Keratinocyte (primary cell): ENCODE results near the gene NFATC2. TPM values are rescaled to one million over a fixed set of nuclear protein-coding genes. Genes with fewer than 3 reads are reported as not detected.

Experiments used
- DNase-seq: peaks from one replicate; pipeline ENCODE4 v3.0.0-alpha.2; 2011; ENCODE audit warnings: low read depth, missing footprints, low spot score
- FAIRE-seq: peaks from 2 replicates; lab custom pipeline; 2011; peaks lifted over from hg19 to GRCh38; lab: Jason Lieb, UNC
- H2AFZ ChIP-seq: 2 replicates; pipeline ENCODE4 v1.6.0; 2012; ENCODE audit warnings: low read length, control low read depth, inconsistent platforms; ENCODE audit not compliant: control insufficient read depth
- H3K27ac ChIP-seq: 2 replicates; pipeline ENCODE4 v1.5.1; 2011; ENCODE audit warnings: low read length; ENCODE audit not compliant: control insufficient read depth, insufficient read depth
- H3K27me3 ChIP-seq: 3 replicates; pipeline ENCODE4 v1.6.0; 2011; ENCODE audit warnings: low read length; ENCODE audit not compliant: control insufficient read depth, insufficient read depth; ENCODE audit errors: extremely low read depth
- H3K36me3 ChIP-seq, 2 experiments: 2 replicates in 1 of 2; 3 replicates in 1 of 2; pipeline ENCODE4 v1.5.1; 2011; ENCODE audit warnings: low read length in 2 of 2, mild to moderate bottlenecking in 1 of 2; ENCODE audit not compliant: control insufficient read depth in 2 of 2, insufficient read depth in 2 of 2; ENCODE audit errors: extremely low read depth in 1 of 2
- H3K4me1 ChIP-seq: 3 replicates; pipeline ENCODE4 v1.5.1; 2011; ENCODE audit warnings: low read length; ENCODE audit not compliant: control insufficient read depth, insufficient read depth; ENCODE audit errors: extremely low read depth
- H3K4me2 ChIP-seq: 3 replicates; pipeline ENCODE4 v1.6.0; 2011; ENCODE audit warnings: low read depth, low read length; ENCODE audit not compliant: control insufficient read depth, insufficient read depth; ENCODE audit errors: extremely low read depth
- H3K4me3 ChIP-seq, 3 experiments: fragments of 200-600 bp in 1 of 3; sonication (generic) in 1 of 3; 2 replicates in 2 of 3; 3 replicates in 1 of 3; pipeline ENCODE4 v1.5.1; 2011 to 2016; ENCODE audit warnings: low read length in 3 of 3, mild to moderate bottlenecking in 3 of 3, control low read depth in 2 of 3, inconsistent platforms in 1 of 3, low read depth in 1 of 3, mixed read lengths in 1 of 3, mixed run types in 1 of 3, moderate library complexity in 1 of 3; ENCODE audit not compliant: control insufficient read depth in 2 of 3, insufficient read depth in 2 of 3; ENCODE audit errors: extremely low read depth in 1 of 3
- H3K79me2 ChIP-seq: 2 replicates; pipeline ENCODE4 v1.6.0; 2012; ENCODE audit warnings: low read length; ENCODE audit not compliant: control insufficient read depth, insufficient read depth
- H3K9ac ChIP-seq: 3 replicates; pipeline ENCODE4 v1.6.0; 2011; ENCODE audit warnings: low read length; ENCODE audit not compliant: control insufficient read depth, insufficient read depth; ENCODE audit errors: extremely low read depth
- H3K9me1 ChIP-seq: 3 replicates; pipeline ENCODE4 v1.6.0; 2011; ENCODE audit warnings: low read length; ENCODE audit not compliant: control insufficient read depth, insufficient read depth; ENCODE audit errors: extremely low read depth
- H3K9me3 ChIP-seq: 2 replicates; pipeline ENCODE4 v1.5.1; 2012; ENCODE audit warnings: low read depth, low read length; ENCODE audit not compliant: control insufficient read depth
- H4K20me1 ChIP-seq: 3 replicates; pipeline ENCODE4 v1.6.0; 2011; ENCODE audit warnings: low read length; ENCODE audit not compliant: control insufficient read depth, insufficient read depth; ENCODE audit errors: extremely low read depth
- CTCF ChIP-seq, 3 experiments: IDR thresholded peaks in 1 of 3; conservative IDR thresholded peaks in 1 of 3; optimal IDR thresholded peaks in 1 of 3; 2 replicates in 2 of 3; 3 replicates in 1 of 3; pipeline versions ENCODE3 to v1.5.1; 2011; ENCODE audit warnings: low read length in 3 of 3, mild to moderate bottlenecking in 3 of 3, moderate library complexity in 2 of 3, control low read depth in 1 of 3, inconsistent platforms in 1 of 3; ENCODE audit not compliant: insufficient read depth in 2 of 3; ENCODE audit errors: extremely low read depth in 1 of 3
- EZH2 ChIP-seq: IDR thresholded peaks from one replicate; pipeline ENCODE4 v1.6.1; 2012; ENCODE audit warnings: inconsistent platforms, mild to moderate bottlenecking, low read length, moderate library complexity
- dilution Hi-C: fragments of 300-500 bp; cut with MboI; formaldehyde crosslinking; loops from one replicate; pipeline ENCODE4 v1.7.0; 2020; ENCODE audit warnings: low sequenced_read_pairs; ENCODE audit not compliant: extremely low pct_ligation_motif_present
- polyA plus RNA-seq, 5 experiments: library from polyadenylated mRNA; depleted of rRNA in 3 of 5; stranded (reverse) in 3 of 5; stranded (forward) in 1 of 5; unstranded in 1 of 5; fragments of >200 nt; gene quantifications; 1 replicate in 1 of 5; 2 replicates in 3 of 5; 3 replicates in 1 of 5; pipeline versions ENCODE4 v1.2.1 to v1.2.3, GENCODE V29; 2011 to 2012; ENCODE audit warnings: missing spikeins in 2 of 5, low read depth in 1 of 5, low replicate concordance in 1 of 5

Gene NFATC2
- polyA plus RNA-seq, 1 donor (not counting 4 experiments of a cell fraction or from before 2014, with no cell fraction given), result 0.05 TPM

GRCh38 chr20:51514249-51514648 is 28.3 kb downstream of the NFATC2 start:
- no peak for DNase-seq
- Histone ChIP-seq H3K27ac (no peak overlapping the region), H3K4me2 (no peak overlapping the region), H3K4me1 (peaks cover 3% of the 10 kb centered on the region), H3K27me3 (peaks cover 18% of the 10 kb centered on the region), H4K20me1 (no peaks in the 10 kb centered on the region), H3K9me1 (no peaks in the 10 kb centered on the region), H3K4me3 (no peak overlapping the region), H2AFZ (no peak overlapping the region), H3K9me3 (no peaks in the 10 kb centered on the region), H3K9ac (no peak overlapping the region), H3K79me2 (no peaks in the 10 kb centered on the region), H3K36me3 (no peaks in the 10 kb centered on the region)
- TF ChIP-seq EZH2 (no peak), CTCF (optimal IDR thresholded peaks at IDR 0.05 in 1 of 3, IDR thresholded peaks at IDR 0.05 in 1 of 3, conservative IDR thresholded peaks at IDR 0.05 in 1 of 3; ENCODE audit: extremely low read depth in 1 of 3, insufficient read depth in 2 of 3, low read length in 3 of 3) (no peak)
- dilution Hi-C loops, result no loop called here
- no peak for FAIRE-seq

GRCh38 chr20:51513545-51513944 is 29.0 kb downstream of the NFATC2 start:
- H3K79me2 ChIP-seq, result no peaks in the 10 kb centered on the region
- DNase-seq (no peak), FAIRE-seq (no peak)
- TF ChIP-seq EZH2 (no peak), CTCF (optimal IDR thresholded peaks at IDR 0.05 in 1 of 3, IDR thresholded peaks at IDR 0.05 in 1 of 3, conservative IDR thresholded peaks at IDR 0.05 in 1 of 3; ENCODE audit: extremely low read depth in 1 of 3, insufficient read depth in 2 of 3, low read length in 3 of 3) (no peak)
- H3K27ac ChIP-seq, result no peak overlapping the region
- no peak overlapping the region for H3K9ac ChIP-seq
- dilution Hi-C loops, result no loop called here
- no peaks in the 10 kb centered on the region for H3K9me1 ChIP-seq
- H3K4me2 ChIP-seq, result no peak overlapping the region
- no peaks in the 10 kb centered on the region for H4K20me1 ChIP-seq
- H3K4me1 ChIP-seq, result peaks cover 3% of the 10 kb centered on the region
- no peaks in the 10 kb centered on the region for H3K9me3 ChIP-seq
- H2AFZ ChIP-seq, result no peak overlapping the region
- peaks cover 18% of the 10 kb centered on the region for H3K27me3 ChIP-seq
- H3K36me3 ChIP-seq, result no peaks in the 10 kb centered on the region
- H3K4me3 ChIP-seq, result no peak overlapping the region
